WERI-Rb-1 (cell line): Measurements from ENCODE around the gene RUNX2.
A peak's percentile ranks its signal among the peaks of the same experiment; 100 is the strongest.

Source experiments
- DNase-seq: peaks from one replicate; pipeline ENCODE4 v3.0.0-alpha.2; 2020
- H3K27ac ChIP-seq: fragments of 250-450 bp; sonication (Bioruptor Pico); 2 replicates; pipeline ENCODE4 v1.5.1; 2020; ENCODE audit warnings: mild to moderate bottlenecking, moderate library complexity
- H3K27me3 ChIP-seq: fragments of 250-450 bp; sonication (Bioruptor Pico); 2 replicates; pipeline ENCODE4 v1.5.1; 2021; ENCODE audit warnings: mild to moderate bottlenecking, low read depth, moderate library complexity; ENCODE audit not compliant: insufficient read depth, severe bottlenecking
- H3K36me3 ChIP-seq: fragments of 250-450 bp; sonication (Bioruptor Pico); 2 replicates; pipeline ENCODE4 v1.5.1; 2020; ENCODE audit warnings: mild to moderate bottlenecking, moderate library complexity
- H3K4me3 ChIP-seq: 2 replicates; pipeline ENCODE4 v1.5.1; 2011; ENCODE audit warnings: low read depth, mild to moderate bottlenecking, control low read depth, low read length
- H3K9me3 ChIP-seq: fragments of 250-450 bp; sonication (Bioruptor Pico); 2 replicates; pipeline ENCODE4 v1.5.1; 2021; ENCODE audit warnings: mild to moderate bottlenecking, moderate library complexity; ENCODE audit not compliant: severe bottlenecking
- CTCF ChIP-seq: IDR thresholded peaks from 2 replicates; pipeline ENCODE4 v1.5.1; 2011; ENCODE audit warnings: low read depth, mild to moderate bottlenecking, control low read depth, inconsistent platforms, low read length

Gene RUNX2

GRCh38 chr6:45691426-45691825 lies 363.3 kb downstream of the RUNX2 start:
- no peak overlapping the region for H3K27ac ChIP-seq
- no peak for DNase-seq
- no peaks in the 10 kb centered on the region for H3K36me3 ChIP-seq
- no peaks in the 10 kb centered on the region for H3K27me3 ChIP-seq
- no peak for TF ChIP-seq CTCF
- no peak overlapping the region for H3K4me3 ChIP-seq
- no peaks in the 10 kb centered on the region for H3K9me3 ChIP-seq

- Histone ChIP-seq H3K27ac (no peak overlapping the region), H3K27me3 (no peaks in the 10 kb centered on the region), H3K4me3 (no peak overlapping the region), H3K36me3 (no peaks in the 10 kb centered on the region), H3K9me3 (no peaks in the 10 kb centered on the region)
- DNase-seq, result no peak
- no peak for TF ChIP-seq CTCF
Observed at GRCh38 chr6:45692021-45692420, 363.9 kb downstream of the RUNX2 start.

DNA sequence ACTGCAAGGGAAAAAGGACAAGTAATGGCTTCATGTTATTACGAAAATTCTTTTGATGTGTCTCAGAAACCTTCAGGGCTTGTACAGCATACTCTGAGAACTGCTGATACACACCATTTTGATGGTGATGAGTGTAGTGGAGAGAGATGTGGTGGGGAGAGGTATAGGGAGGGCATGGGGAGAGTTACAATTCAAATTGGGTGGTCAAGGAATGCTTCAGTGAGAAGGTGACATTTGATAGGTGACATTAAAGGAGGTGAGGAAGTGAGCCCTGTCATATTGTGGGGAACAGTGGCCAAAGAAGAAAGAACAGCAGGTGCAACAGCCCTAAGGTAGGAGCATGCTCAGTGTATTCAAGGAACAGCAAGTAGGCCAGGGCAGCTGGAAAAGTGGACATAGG lies 368.6 kb downstream of the RUNX2 start:
- H3K9me3 ChIP-seq, result peaks cover 8% of the 10 kb centered on the region
- TF ChIP-seq CTCF, result no peak
- no peaks in the 10 kb centered on the region for H3K27me3 ChIP-seq
- H3K36me3 ChIP-seq, result no peaks in the 10 kb centered on the region
- H3K27ac ChIP-seq, result no peak overlapping the region
- no peak for DNase-seq
- no peak overlapping the region for H3K4me3 ChIP-seq

- no peak overlapping the region for H3K27ac ChIP-seq
- no peak for DNase-seq
Observed at GRCh38 chr6:45697605-45698004, 369.5 kb downstream of the RUNX2 start.

DNA sequence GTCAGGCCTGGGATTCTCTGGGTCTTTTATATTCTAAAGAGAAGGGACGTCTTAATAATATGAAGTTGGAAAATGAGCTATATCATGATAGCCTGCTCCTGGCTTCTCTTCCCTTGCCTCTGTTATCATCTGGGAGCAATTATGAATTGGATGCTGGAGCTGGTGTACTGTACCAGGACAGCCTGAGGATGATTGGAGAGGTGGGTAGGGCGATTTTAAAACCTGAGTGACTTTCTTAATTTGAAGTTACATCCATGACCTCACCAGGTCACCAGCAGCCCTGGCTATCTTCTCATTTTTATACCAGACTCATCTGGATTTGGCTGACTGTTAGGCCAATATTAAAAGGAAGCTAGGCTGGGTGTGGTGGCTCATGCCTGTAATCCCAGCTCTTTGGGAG lies 369.9 kb downstream of the RUNX2 start:
- Histone ChIP-seq H3K4me3 (no peak overlapping the region), H3K9me3 (peaks cover 8% of the 10 kb centered on the region), H3K36me3 (no peaks in the 10 kb centered on the region), H3K27ac (no peak overlapping the region), H3K27me3 (no peaks in the 10 kb centered on the region)
- DNase-seq, result no peak
- no peak for TF ChIP-seq CTCF

More at GRCh38 chr6:45697605-45698004, 369.5 kb downstream of the RUNX2 start:
- Histone ChIP-seq H3K36me3 (no peaks in the 10 kb centered on the region), H3K4me3 (no peak overlapping the region), H3K27me3 (no peaks in the 10 kb centered on the region), H3K9me3 (peaks cover 8% of the 10 kb centered on the region)
- no peak for TF ChIP-seq CTCF

- H3K9me3 ChIP-seq, result peaks cover 8% of the 10 kb centered on the region
- H3K36me3 ChIP-seq, result no peaks in the 10 kb centered on the region
- H3K27ac ChIP-seq, result peak overlapping the region; percentile 12
- TF ChIP-seq CTCF, result no peak
- DNase-seq, result no peak
- H3K4me3 ChIP-seq, result no peak overlapping the region
- no peaks in the 10 kb centered on the region for H3K27me3 ChIP-seq
Observed at GRCh38 chr6:45699663-45700062, 371.5 kb downstream of the RUNX2 start.
